K562 (cell line): Measurements from ENCODE around the gene PNPLA2.

Experiments
- CTCF ChIP-seq, 3 experiments: IDR thresholded peaks in 2 of 3; conservative IDR thresholded peaks in 1 of 3; 2 replicates each; pipeline ENCODE4 v1.5.1; 2011 to 2012; ENCODE audit warnings: low read length in 3 of 3, mild to moderate bottlenecking in 3 of 3, control low read depth in 2 of 3, improper control_type of control experiment in 1 of 3, inconsistent platforms in 1 of 3, low read depth in 1 of 3, mixed read lengths in 1 of 3, moderate library complexity in 1 of 3; ENCODE audit not compliant: insufficient read depth in 2 of 3
- HLTF ChIP-seq: fragments of 450-650 bp; IDR thresholded peaks from 2 replicates; pipeline ENCODE4 v1.6.1; 2016
- MAFG ChIP-seq: fragments of 450-650 bp; conservative IDR thresholded peaks from 2 replicates; pipeline ENCODE4 v1.6.1; 2016; ENCODE audit warnings: missing genetic modification characterization, missing compliant biosample characterization
- NRF1 ChIP-seq, 2 experiments: fragments of 450-650 bp; IDR thresholded peaks in 1 of 2; conservative IDR thresholded peaks in 1 of 2; 2 replicates each; pipeline ENCODE4 v1.6.1; 2014; ENCODE audit warnings: mild to moderate bottlenecking in 2 of 2
- PHB2 ChIP-seq: fragments of 450-650 bp; IDR thresholded peaks from 2 replicates; pipeline ENCODE4 v1.6.1; 2017; ENCODE audit warnings: low read depth
- POLR2A ChIP-seq: fragments of 450-650 bp; conservative IDR thresholded peaks from 2 replicates; pipeline ENCODE4 v1.6.1; 2016
- SP1 ChIP-seq: sonication (generic); formaldehyde crosslinking; IDR thresholded peaks from 2 replicates; pipeline ENCODE4 v1.8.1; 2022; ENCODE audit warnings: mild to moderate bottlenecking, missing genetic modification reagents
- TBP ChIP-seq: optimal IDR thresholded peaks from 2 replicates; pipeline ENCODE3; 2011; ENCODE audit warnings: low read depth, low read length, improper control_type of control experiment
- ZBTB7A ChIP-seq: IDR thresholded peaks from 2 replicates; pipeline ENCODE4 v1.6.1; 2011; ENCODE audit warnings: low read depth, mild to moderate bottlenecking, low read length, moderate library complexity, borderline replicate concordance; ENCODE audit not compliant: control insufficient read depth
- ZC3H4 ChIP-seq: sonication (generic); formaldehyde crosslinking; IDR thresholded peaks from 2 replicates; pipeline ENCODE4 v1.9.0; 2021; ENCODE audit warnings: missing genetic modification reagents, borderline replicate concordance
- ZNF232 ChIP-seq: sonication (generic); formaldehyde crosslinking; IDR thresholded peaks from 2 replicates; pipeline ENCODE4 v1.8.0; 2022; ENCODE audit warnings: mild to moderate bottlenecking, missing genetic modification reagents
- TF ChIP-seq, protein P1 (sequence below): sonication (generic); formaldehyde crosslinking; IDR thresholded peaks from 2 replicates; pipeline ENCODE4 v1.8.1; 2022; ENCODE audit warnings: missing genetic modification reagents
- TF ChIP-seq, protein P2 (sequence below): fragments of 250-450 bp; sonication (Bioruptor Pico); IDR thresholded peaks from 2 replicates; pipeline ENCODE4 v1.5.0; 2022; ENCODE audit warnings: mild to moderate bottlenecking

- TF ChIP-seq NRF1 (conservative IDR thresholded peaks at IDR 0.05 in 1 of 2, IDR thresholded peaks at IDR 0.05 in 1 of 2) (peak; percentile 90 to 92), ZNF232 (no peak), HLTF (no peak), TBP (peak; percentile 73), ZC3H4 (CRISPR knock-in tag) (no peak), PHB2 (no peak), MAFG (tag) (no peak), ZBTB7A (peak; percentile 51), CTCF (IDR thresholded peaks at IDR 0.05 in 2 of 3, conservative IDR thresholded peaks at IDR 0.05 in 1 of 3; ENCODE audit: insufficient read depth in 2 of 3, low read depth in 1 of 3, low read length in 3 of 3) (no peak), SP1 (no peak), POLR2A (peak; percentile 82)
- TF ChIP-seq, protein P1, sequence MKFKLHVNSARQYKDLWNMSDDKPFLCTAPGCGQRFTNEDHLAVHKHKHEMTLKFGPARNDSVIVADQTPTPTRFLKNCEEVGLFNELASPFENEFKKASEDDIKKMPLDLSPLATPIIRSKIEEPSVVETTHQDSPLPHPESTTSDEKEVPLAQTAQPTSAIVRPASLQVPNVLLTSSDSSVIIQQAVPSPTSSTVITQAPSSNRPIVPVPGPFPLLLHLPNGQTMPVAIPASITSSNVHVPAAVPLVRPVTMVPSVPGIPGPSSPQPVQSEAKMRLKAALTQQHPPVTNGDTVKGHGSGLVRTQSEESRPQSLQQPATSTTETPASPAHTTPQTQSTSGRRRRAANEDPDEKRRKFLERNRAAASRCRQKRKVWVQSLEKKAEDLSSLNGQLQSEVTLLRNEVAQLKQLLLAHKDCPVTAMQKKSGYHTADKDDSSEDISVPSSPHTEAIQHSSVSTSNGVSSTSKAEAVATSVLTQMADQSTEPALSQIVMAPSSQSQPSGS (CRISPR knock-in tag) = no peak
- TF ChIP-seq, protein P2, sequence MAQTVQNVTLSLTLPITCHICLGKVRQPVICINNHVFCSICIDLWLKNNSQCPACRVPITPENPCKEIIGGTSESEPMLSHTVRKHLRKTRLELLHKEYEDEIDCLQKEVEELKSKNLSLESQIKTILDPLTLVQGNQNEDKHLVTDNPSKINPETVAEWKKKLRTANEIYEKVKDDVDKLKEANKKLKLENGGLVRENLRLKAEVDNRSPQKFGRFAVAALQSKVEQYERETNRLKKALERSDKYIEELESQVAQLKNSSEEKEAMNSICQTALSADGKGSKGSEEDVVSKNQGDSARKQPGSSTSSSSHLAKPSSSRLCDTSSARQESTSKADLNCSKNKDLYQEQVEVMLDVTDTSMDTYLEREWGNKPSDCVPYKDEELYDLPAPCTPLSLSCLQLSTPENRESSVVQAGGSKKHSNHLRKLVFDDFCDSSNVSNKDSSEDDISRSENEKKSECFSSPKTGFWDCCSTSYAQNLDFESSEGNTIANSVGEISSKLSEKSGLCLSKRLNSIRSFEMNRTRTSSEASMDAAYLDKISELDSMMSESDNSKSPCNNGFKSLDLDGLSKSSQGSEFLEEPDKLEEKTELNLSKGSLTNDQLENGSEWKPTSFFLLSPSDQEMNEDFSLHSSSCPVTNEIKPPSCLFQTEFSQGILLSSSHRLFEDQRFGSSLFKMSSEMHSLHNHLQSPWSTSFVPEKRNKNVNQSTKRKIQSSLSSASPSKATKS (CRISPR knock-in tag) = no peak
Observed at GRCh38 chr11:777288-778255, 41.1 kb upstream of the PNPLA2 start, which contains the start of gene GATD1.
